ENCODE data around the gene PSMD5. TPM values are rescaled to one million over a fixed set of nuclear protein-coding genes. Genes with fewer than 3 reads are reported as not detected.

PSMD5 gene
- polyA plus RNA-seq, 1 of the 3 experiments (the other 2 are of a cell fraction) = 13.7 TPM

DNA sequence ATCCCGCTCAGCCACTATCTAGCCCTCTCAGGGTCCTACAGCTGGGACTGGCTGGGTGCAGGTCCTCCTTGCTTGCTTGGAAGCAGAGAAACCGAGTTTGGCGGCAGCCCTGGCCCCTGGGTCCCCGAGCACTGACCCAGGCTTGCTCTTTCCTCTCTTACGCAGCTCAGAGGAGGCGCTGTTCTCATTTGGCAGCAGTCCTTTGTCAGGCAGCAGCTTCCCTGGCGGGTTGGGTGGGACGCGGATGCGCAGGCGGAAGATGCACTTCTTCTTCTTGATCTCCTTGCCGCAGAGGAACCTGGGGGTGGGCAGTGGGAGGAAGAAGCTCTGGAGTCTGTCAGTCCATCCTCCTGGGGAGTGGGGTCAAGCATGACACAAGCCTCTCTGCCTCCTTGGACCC, 19.7 kb upstream of the PSMD5 start:
- CTCF ChIA-PET = interaction anchor here (1.1 to 1.6 kb wide), 2 partner anchors 11 to 198 kb away, joined by 3 to 5 read pairs; no protein-coding TSS in a partner anchor

DNA sequence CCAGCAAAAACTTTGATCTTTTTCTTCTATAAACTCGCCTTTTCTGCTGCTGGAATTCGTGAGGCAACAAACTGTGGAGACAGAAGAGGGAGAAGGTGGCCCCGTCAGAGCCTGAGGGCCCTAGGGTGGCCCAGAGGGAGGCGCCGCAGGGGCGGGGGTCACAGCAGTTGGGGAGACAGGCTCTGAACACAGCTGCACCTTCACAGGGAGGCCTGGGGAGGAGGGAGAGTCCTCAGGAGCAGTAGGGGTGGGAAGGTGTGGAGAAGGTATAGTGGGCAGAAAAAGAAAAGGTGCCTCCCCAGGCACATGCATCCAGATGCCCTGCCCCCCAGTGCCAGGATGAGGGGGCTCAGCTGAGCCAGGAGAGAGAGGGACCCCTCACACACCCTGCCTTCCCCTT, 19.2 kb upstream of the PSMD5 start:
- H3K4me3 ChIP-seq (ENCODE audit: low read depth in 2 of 2, low read length in 1 of 2) = no peak overlapping the region
- H3K79me2 ChIP-seq (ENCODE audit: insufficient read depth) = no peaks in the 10 kb centered on the region
- no peak for DNase-seq
- H3F3A ChIP-seq (replicated peaks; ENCODE audit: insufficient read depth) = no peaks in the 10 kb centered on the region
- no peaks in the 10 kb centered on the region for H3K27me3 ChIP-seq (ENCODE audit: insufficient read depth)
- no peaks in the 10 kb centered on the region for H3K9me2 ChIP-seq
- no peak overlapping the region for H3K9ac ChIP-seq
- peaks cover 0 to 12% of the 10 kb centered on the region in 2 experiments; a peak in 1 of 4 replicates for H3K4me1 ChIP-seq (ENCODE audit: control insufficient read depth in 1 of 2, insufficient read depth in 2 of 2, low read depth in 1 of 2, low read length in 1 of 2)
- no peak overlapping the region for H3K4me2 ChIP-seq
- no peaks in the 10 kb centered on the region for H3K9me3 ChIP-seq
- peaks cover 0 to 60% of the 10 kb centered on the region in 2 experiments for H3K36me3 ChIP-seq (replicated peaks in 1 of 2; ENCODE audit: control insufficient read depth in 1 of 2, insufficient read depth in 2 of 2, low read length in 1 of 2)
- no peak overlapping the region for H3K27ac ChIP-seq (ENCODE audit: low read depth in 2 of 2, low read length in 1 of 2)
- no peak for TF ChIP-seq EZH2phosphoT487 (IDR thresholded peaks at IDR 0.05; ENCODE audit: borderline replicate concordance, low read depth)
- TF ChIP-seq YY1 (IDR thresholded peaks at IDR 0.05; ENCODE audit: low read depth) = no peak
- TF ChIP-seq, protein P1, sequence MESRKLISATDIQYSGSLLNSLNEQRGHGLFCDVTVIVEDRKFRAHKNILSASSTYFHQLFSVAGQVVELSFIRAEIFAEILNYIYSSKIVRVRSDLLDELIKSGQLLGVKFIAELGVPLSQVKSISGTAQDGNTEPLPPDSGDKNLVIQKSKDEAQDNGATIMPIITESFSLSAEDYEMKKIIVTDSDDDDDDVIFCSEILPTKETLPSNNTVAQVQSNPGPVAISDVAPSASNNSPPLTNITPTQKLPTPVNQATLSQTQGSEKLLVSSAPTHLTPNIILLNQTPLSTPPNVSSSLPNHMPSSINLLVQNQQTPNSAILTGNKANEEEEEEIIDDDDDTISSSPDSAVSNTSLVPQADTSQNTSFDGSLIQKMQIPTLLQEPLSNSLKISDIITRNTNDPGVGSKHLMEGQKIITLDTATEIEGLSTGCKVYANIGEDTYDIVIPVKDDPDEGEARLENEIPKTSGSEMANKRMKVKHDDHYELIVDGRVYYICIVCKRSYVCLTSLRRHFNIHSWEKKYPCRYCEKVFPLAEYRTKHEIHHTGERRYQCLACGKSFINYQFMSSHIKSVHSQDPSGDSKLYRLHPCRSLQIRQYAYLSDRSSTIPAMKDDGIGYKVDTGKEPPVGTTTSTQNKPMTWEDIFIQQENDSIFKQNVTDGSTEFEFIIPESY (IDR thresholded peaks at IDR 0.05; ENCODE audit: borderline replicate concordance, low read depth) = no peak
- TF ChIP-seq RXRA (IDR thresholded peaks at IDR 0.05; ENCODE audit: borderline replicate concordance, low read depth) = no peak
- TF ChIP-seq RAD21 (IDR thresholded peaks at IDR 0.05; ENCODE audit: low read length) = no peak
- TF ChIP-seq EP300 (IDR thresholded peaks at IDR 0.05; ENCODE audit: borderline replicate concordance in 1 of 2, low read depth in 1 of 2, low read length in 1 of 2) = no peak
- TF ChIP-seq FOXM1 (IDR thresholded peaks at IDR 0.05; ENCODE audit: low read depth) = no peak
- TF ChIP-seq FOSL2 (IDR thresholded peaks at IDR 0.05; ENCODE audit: borderline replicate concordance, low read depth) = no peak
- no peak for TF ChIP-seq SMC3 (IDR thresholded peaks at IDR 0.05; ENCODE audit: low read depth, low read length)
- POLR2A ChIA-PET = no interaction called here
- 92% methylated on average over 6 of the region's 6 CpGs for WGBS (ENCODE audit: low lambda C conversion rate)
- H2AFZ ChIP-seq (ENCODE audit: low read depth) = no peak overlapping the region
- no peaks in the 10 kb centered on the region for H4K20me1 ChIP-seq (ENCODE audit: insufficient read depth)
- CTCF ChIA-PET = interaction anchor here (1.1 kb wide), 1 partner anchor 198 kb away, joined by 3 read pairs; no protein-coding TSS in a partner anchor

More for the DNA sequence above, 19.7 kb upstream of the PSMD5 start:
- H3K27me3 ChIP-seq (ENCODE audit: insufficient read depth) = no peaks in the 10 kb centered on the region
- H3K79me2 ChIP-seq (ENCODE audit: insufficient read depth) = no peaks in the 10 kb centered on the region
- peaks cover 0 to 7% of the 10 kb centered on the region in 2 experiments; a peak in 1 of 4 replicates for H3K4me1 ChIP-seq (ENCODE audit: control insufficient read depth in 1 of 2, insufficient read depth in 2 of 2, low read depth in 1 of 2, low read length in 1 of 2)
- 97% methylated on average over 11 of the region's 12 CpGs for WGBS (ENCODE audit: low lambda C conversion rate)
- H3K4me3 ChIP-seq (ENCODE audit: low read depth in 2 of 2, low read length in 1 of 2) = no peak overlapping the region
- no peak overlapping the region for H3K4me2 ChIP-seq
- DNase-seq = no peak
- H2AFZ ChIP-seq (ENCODE audit: low read depth) = no peak overlapping the region
- H3K9me3 ChIP-seq = no peaks in the 10 kb centered on the region
- POLR2A ChIA-PET = interaction anchor here (1.1 kb wide), 1 partner anchor 10 kb away, joined by 4 read pairs; no protein-coding TSS in a partner anchor
- H4K20me1 ChIP-seq (ENCODE audit: insufficient read depth) = no peaks in the 10 kb centered on the region
- H3K27ac ChIP-seq (ENCODE audit: low read depth in 2 of 2, low read length in 1 of 2) = no peak overlapping the region
- H3K9me2 ChIP-seq = no peaks in the 10 kb centered on the region
- TF ChIP-seq, protein P2, sequence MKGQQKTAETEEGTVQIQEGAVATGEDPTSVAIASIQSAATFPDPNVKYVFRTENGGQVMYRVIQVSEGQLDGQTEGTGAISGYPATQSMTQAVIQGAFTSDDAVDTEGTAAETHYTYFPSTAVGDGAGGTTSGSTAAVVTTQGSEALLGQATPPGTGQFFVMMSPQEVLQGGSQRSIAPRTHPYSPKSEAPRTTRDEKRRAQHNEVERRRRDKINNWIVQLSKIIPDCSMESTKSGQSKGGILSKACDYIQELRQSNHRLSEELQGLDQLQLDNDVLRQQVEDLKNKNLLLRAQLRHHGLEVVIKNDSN (IDR thresholded peaks at IDR 0.05; ENCODE audit: borderline replicate concordance, low read depth) = no peak
- TF ChIP-seq, protein P3, sequence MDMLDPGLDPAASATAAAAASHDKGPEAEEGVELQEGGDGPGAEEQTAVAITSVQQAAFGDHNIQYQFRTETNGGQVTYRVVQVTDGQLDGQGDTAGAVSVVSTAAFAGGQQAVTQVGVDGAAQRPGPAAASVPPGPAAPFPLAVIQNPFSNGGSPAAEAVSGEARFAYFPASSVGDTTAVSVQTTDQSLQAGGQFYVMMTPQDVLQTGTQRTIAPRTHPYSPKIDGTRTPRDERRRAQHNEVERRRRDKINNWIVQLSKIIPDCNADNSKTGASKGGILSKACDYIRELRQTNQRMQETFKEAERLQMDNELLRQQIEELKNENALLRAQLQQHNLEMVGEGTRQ (IDR thresholded peaks at IDR 0.05; ENCODE audit: borderline replicate concordance, low read depth, low read length) = no peak
- no peak for TF ChIP-seq POLR2AphosphoS5 (IDR thresholded peaks at IDR 0.05; ENCODE audit: low read depth, low read length)
- H3F3A ChIP-seq (replicated peaks; ENCODE audit: insufficient read depth) = no peaks in the 10 kb centered on the region
- no peak overlapping the region for H3K9ac ChIP-seq
- H3K36me3 ChIP-seq (replicated peaks in 1 of 2; ENCODE audit: control insufficient read depth in 1 of 2, insufficient read depth in 2 of 2, low read length in 1 of 2) = peaks cover 0 to 61% of the 10 kb centered on the region in 2 experiments

Data from SK-N-SH (cell line).